NCI-H2196 treated with DMSO at 0.1 percent for 48 hours (cell line): Measurements from ENCODE around the gene NIPSNAP2.
"Not testable (repeated sequence)": the region's sequence is repeated elsewhere in the genome, so short reads cannot be mapped to it uniquely, and the experiment has no call there.

Experiments
- DNase-seq: peaks from one replicate; lab custom pipeline; 2025; ENCODE audit not compliant: unreplicated experiment; lab: John Stamatoyannopoulos, UW

Gene NIPSNAP2

GRCh38 chr7:56046721-56047445 lies 82.5 kb downstream of the NIPSNAP2 start:
- no peak for DNase-seq

GRCh38 chr7:56047446-56048116 lies 83.2 kb downstream of the NIPSNAP2 start:
- not testable (repeated sequence) for DNase-seq

GRCh38 chr7:56048245-56048644 lies 83.9 kb downstream of the NIPSNAP2 start:
- no peak for DNase-seq

- not testable (repeated sequence) for DNase-seq
Observed at GRCh38 chr7:56048763-56049162, 84.4 kb downstream of the NIPSNAP2 start.
